ENCODE data around the gene ZC3H11A. TPM values are rescaled to one million over a fixed set of nuclear protein-coding genes. Genes with fewer than 3 reads are reported as not detected.

ZC3H11A gene
- total and polyA plus RNA-seq, 2 of the 13 experiments (the other 11 are each of a cell fraction or from before 2014, with no cell fraction given), result 56.9 to 59.7 TPM

GRCh38 chr1:203796236-203796605, 798 bp downstream of the ZC3H11A start:
- H3K9me3 ChIP-seq (ENCODE audit: low read length), result no peaks in the 10 kb centered on the region
- intact Hi-C loops (cut with micrococcal nuclease; ENCODE audit: unreplicated experiment), result no loop called here
- no TSS peak for BruUV-seq (replicated peaks)
- peaks cover 29% of the 10 kb centered on the region for H4K20me1 ChIP-seq (ENCODE audit: insufficient read depth, low read length)
- peak overlapping the region; percentile 83 for H3K4me2 ChIP-seq (ENCODE audit: low read depth, low read length)
- H3K27ac ChIP-seq (ENCODE audit: extremely low read length, insufficient read depth, low read length), result peak overlapping the region; percentile 97
- H3K27me3 ChIP-seq (ENCODE audit: control insufficient read depth in 1 of 2, insufficient read depth in 2 of 2, low read length in 2 of 2), result no peaks in the 10 kb centered on the region
- ChIA-PET CTCF (ENCODE audit: low intra/inter-chr PET ratio, low total read pairs) (no interaction called here), POLR2A (interaction anchor here (2.0 kb wide), 1 partner anchor 11 kb away, joined by 4 read pairs; no protein-coding TSS in a partner anchor)
- WGBS (ENCODE audit: low lambda C conversion rate), result under 1% methylated on average over 12 of the region's 12 CpGs
- in situ Hi-C loops (cut with HindIII; ENCODE audit: extremely low pct_ligation_motif_present, low pct_unique_long_range_greater_than_20kb), result no loop called here
- no peak overlapping the region for H2AFZ ChIP-seq (ENCODE audit: low read length)
- peak overlapping the region; percentile 97 for H3K9ac ChIP-seq (ENCODE audit: insufficient read depth, low read depth, low read length)
- peaks cover 2 to 25% of the 10 kb centered on the region in 2 experiments; a peak in 3 of 5 replicates for H3K36me3 ChIP-seq (replicated peaks in 1 of 2; ENCODE audit: control insufficient read depth in 1 of 2, insufficient read depth in 2 of 2, low read length in 2 of 2)
- peaks cover 46% of the 10 kb centered on the region for H3K4me1 ChIP-seq (ENCODE audit: insufficient read depth, low read length)
- DNase-seq (ENCODE audit: low spot score), result peak; percentile 20
- H3K4me3 ChIP-seq (replicated peaks in 1 of 3; ENCODE audit: insufficient read depth in 1 of 3, low read depth in 2 of 3, low read length in 3 of 3), result peak overlapping the region; percentile 75 to 88 (median 77)
- ATAC-seq, result peak; percentile 66
- TF ChIP-seq ZNF644 (CRISPR knock-in tag; IDR thresholded peaks at IDR 0.05; ENCODE audit: low read depth), result no peak
- peak; percentile 11 for TF ChIP-seq ZNF18 (CRISPR knock-in tag; IDR thresholded peaks at IDR 0.05; ENCODE audit: insufficient replicate concordance)
- no peak for TF ChIP-seq FOXM1 (CRISPR knock-in tag; IDR thresholded peaks at IDR 0.05)
- TF ChIP-seq, protein P1, sequence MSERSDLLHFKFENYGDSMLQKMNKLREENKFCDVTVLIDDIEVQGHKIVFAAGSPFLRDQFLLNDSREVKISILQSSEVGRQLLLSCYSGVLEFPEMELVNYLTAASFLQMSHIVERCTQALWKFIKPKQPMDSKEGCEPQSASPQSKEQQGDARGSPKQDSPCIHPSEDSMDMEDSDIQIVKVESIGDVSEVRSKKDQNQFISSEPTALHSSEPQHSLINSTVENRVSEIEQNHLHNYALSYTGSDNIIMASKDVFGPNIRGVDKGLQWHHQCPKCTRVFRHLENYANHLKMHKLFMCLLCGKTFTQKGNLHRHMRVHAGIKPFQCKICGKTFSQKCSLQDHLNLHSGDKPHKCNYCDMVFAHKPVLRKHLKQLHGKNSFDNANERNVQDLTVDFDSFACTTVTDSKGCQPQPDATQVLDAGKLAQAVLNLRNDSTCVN (CRISPR knock-in tag; IDR thresholded peaks at IDR 0.05; ENCODE audit: borderline replicate concordance), result 0 out of 2 replicates have a peak, but pooled peaks have one; percentile 8
- 0 out of 2 replicates have a peak, but pooled peaks have one; percentile 6 for TF ChIP-seq PCBP1 (IDR thresholded peaks at IDR 0.05; ENCODE audit: borderline replicate concordance, low read depth, low read length)
- TF ChIP-seq HNRNPK (IDR thresholded peaks at IDR 0.05; ENCODE audit: low read depth, low read length, poor library complexity, severe bottlenecking), result peak; percentile 61
- TF ChIP-seq GABPA (IDR thresholded peaks at IDR 0.05; ENCODE audit: low read depth, low read length), result no peak
- TF ChIP-seq GABPA (CRISPR knock-in tag; IDR thresholded peaks at IDR 0.05; ENCODE audit: low read depth), result peak; percentile 56
- no peak for TF ChIP-seq CCDC6 (CRISPR knock-in tag; IDR thresholded peaks at IDR 0.05)
- 0 out of 2 replicates have a peak, but pooled peaks have one; percentile 25 for TF ChIP-seq BORCS8-MEF2B (CRISPR knock-in tag; IDR thresholded peaks at IDR 0.05)
- TF ChIP-seq SAP130 (CRISPR knock-in tag; IDR thresholded peaks at IDR 0.05; ENCODE audit: low read depth), result peak; percentile 36
- TF ChIP-seq ZNF232 (CRISPR knock-in tag; IDR thresholded peaks at IDR 0.05; ENCODE audit: borderline replicate concordance), result no peak
- no peak for TF ChIP-seq TBP (CRISPR knock-in tag; IDR thresholded peaks at IDR 0.05)
- TF ChIP-seq ZNF317 (CRISPR knock-in tag; IDR thresholded peaks at IDR 0.05), result 0 out of 2 replicates have a peak, but pooled peaks have one; percentile 3
- 0 out of 2 replicates have a peak, but pooled peaks have one; percentile 4 for TF ChIP-seq HDAC1 (CRISPR knock-in tag; IDR thresholded peaks at IDR 0.05)
- 0 out of 2 replicates have a peak, but pooled peaks have one; percentile 20 for TF ChIP-seq ETV5 (CRISPR knock-in tag; IDR thresholded peaks at IDR 0.05; ENCODE audit: borderline replicate concordance)
- TF ChIP-seq FOXA3 (CRISPR knock-in tag; IDR thresholded peaks at IDR 0.05), result no peak
- peak; percentile 44 for FAIRE-seq
- H3K79me2 ChIP-seq (ENCODE audit: insufficient read depth, low read length), result peaks cover 53% of the 10 kb centered on the region
